Stimulated activated CD8-positive, alpha-beta memory T cell treated with anti-CD3 and anti-CD28 coated beads, Interleukin-2, amount 100 ng/mL, for 1 hour (primary cell): ENCODE data around the gene YY1AP1.
"Not testable (repeated sequence)": the region's sequence is repeated elsewhere in the genome, so short reads cannot be mapped to it uniquely, and the experiment has no call there.

Experiments
- DNase-seq, 2 donors: peaks; one replicate each; pipeline ENCODE4 v3.0.0-alpha.2; 2020; ENCODE audit warnings: low read depth in 2 of 2

Gene YY1AP1

GRCh38 chr1:155695072-155695471 lies 6.5 kb upstream of the YY1AP1 start:
- no peak for DNase-seq

GRCh38 chr1:155694167-155694566 lies 5.6 kb upstream of the YY1AP1 start:
- DNase-seq: no peak

- no peak for DNase-seq
These were observed 3.5 kb upstream of the YY1AP1 start for GRCh38 chr1:155691992-155692528.

- DNase-seq: not testable (repeated sequence)
These were observed 570 bp upstream of the YY1AP1 start, which contains the start of gene DAP3 for GRCh38 chr1:155689081-155689607. TSS of gene DAP3 (plus strand) at chr1:155689091. CDS start at chr1:155709780, 20,689 bp downstream.

- DNase-seq: peak in 1 of 2 donors; percentile 47
These were observed 760 bp downstream of the YY1AP1 start for GRCh38 chr1:155687705-155688323.

- no peak for DNase-seq
These were observed 6.8 kb downstream of the YY1AP1 start for GRCh38 chr1:155681776-155682175.

GRCh38 chr1:155680531-155680930 lies 8.0 kb downstream of the YY1AP1 start:
- DNase-seq: no peak

- not testable (repeated sequence) for DNase-seq
These were observed 9.6 kb downstream of the YY1AP1 start for GRCh38 chr1:155678992-155679391.

GRCh38 chr1:155678027-155678426 lies 10.5 kb downstream of the YY1AP1 start:
- no peak for DNase-seq

GRCh38 chr1:155673003-155673402 lies 15.6 kb downstream of the YY1AP1 start:
- no peak for DNase-seq

GRCh38 chr1:155671750-155672149 lies 16.8 kb downstream of the YY1AP1 start:
- no peak for DNase-seq

- DNase-seq: no peak
These were observed 19.1 kb downstream of the YY1AP1 start for GRCh38 chr1:155669233-155670162.

- DNase-seq: not testable (repeated sequence)
These were observed 27.3 kb downstream of the YY1AP1 start for GRCh38 chr1:155661239-155661638.

GRCh38 chr1:155657463-155657862 lies 31.1 kb downstream of the YY1AP1 start:
- no peak for DNase-seq

- DNase-seq: no peak
These were observed 35.6 kb downstream of the YY1AP1 start for GRCh38 chr1:155652951-155653350.

GRCh38 chr1:155651861-155652661 lies 36.5 kb downstream of the YY1AP1 start:
- no peak for DNase-seq

GRCh38 chr1:155650231-155650757 lies 38.3 kb downstream of the YY1AP1 start:
- DNase-seq: no peak

- DNase-seq: no peak
These were observed 38.9 kb downstream of the YY1AP1 start for GRCh38 chr1:155649676-155650075.

- no peak for DNase-seq
These were observed 40.1 kb downstream of the YY1AP1 start for GRCh38 chr1:155648207-155649147.

GRCh38 chr1:155646307-155646706 lies 42.3 kb downstream of the YY1AP1 start:
- DNase-seq: no peak
